ENCODE data around the gene E2F2.

DNA sequence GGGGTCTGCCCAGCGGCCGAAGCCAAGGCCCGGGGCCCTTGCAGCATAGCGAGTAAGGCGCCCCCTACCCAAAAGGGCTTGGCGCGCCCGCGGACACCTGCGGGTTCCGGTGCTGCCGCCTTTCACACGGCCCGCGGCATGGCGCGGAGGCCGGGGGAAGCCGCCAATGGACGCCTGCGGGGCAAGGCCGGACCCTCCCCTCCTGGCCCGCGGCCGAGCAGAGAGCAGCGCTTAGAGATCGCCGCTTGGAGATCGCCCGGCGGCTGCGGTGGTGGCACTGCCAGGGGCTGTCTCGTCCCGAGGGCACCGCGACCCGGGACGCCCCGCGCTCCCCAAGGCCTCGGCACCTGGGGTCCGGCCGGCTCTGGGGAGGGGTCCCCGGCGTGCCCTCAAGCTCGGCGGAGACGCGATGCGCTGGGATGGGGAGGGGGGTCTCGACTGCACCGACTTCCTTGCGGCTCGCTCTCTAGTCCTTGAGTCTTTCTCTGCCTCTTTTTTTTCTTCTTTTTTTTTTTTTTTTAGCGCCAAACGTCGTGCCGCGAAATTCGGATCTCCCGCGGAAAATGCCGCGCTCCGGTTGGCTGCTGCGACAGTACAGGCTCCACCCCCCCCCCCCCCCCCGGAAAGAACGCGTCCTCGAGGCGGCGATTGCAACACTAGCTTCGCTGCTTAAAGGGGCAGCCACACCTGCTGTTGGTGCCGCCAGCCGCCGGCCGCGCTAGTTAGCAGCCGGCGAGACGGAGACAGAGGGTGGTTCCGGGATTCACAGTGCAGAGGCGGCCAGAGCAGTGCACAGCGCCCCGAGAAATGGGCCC, at the start of gene E2F2:
- TF ChIP-seq CTCF (IDR thresholded peaks at IDR 0.05) = peak in 1 of 6 experiments; percentile 31
- peak in 1 of 4 donors; percentile 27 for TF ChIP-seq POLR2A (IDR thresholded peaks at IDR 0.05)
- TF ChIP-seq EP300 (IDR thresholded peaks at IDR 0.05) = no peak
- no peak for TF ChIP-seq POLR2AphosphoS5 (IDR thresholded peaks at IDR 0.05)
